ENCODE measurements around the gene IDH2. TPM values are rescaled to one million over a fixed set of nuclear protein-coding genes. Genes with fewer than 3 reads are reported as not detected.

Gene IDH2
- total RNA-seq, 1 donor from 2014 or later: 1,067 TPM

DNA sequence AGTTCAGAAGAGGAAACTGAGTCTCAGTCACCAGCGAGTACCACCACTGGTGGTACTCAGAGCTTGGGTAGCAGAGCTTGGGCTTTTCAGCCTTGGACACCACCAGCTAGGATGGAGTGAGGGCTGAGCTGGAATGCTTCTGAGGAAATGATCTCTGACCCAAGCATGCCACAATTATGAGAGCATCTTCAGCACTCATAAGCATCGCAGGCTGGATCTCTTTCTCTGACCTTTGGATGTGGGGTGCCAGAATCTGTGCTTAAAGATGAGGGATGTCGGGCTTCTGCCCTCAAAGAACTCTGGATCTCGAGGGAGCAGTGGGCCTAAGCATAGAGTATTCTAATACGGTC lies 64.8 kb downstream of the IDH2 start:
- intact Hi-C loops (cut with DNase I): no loop called here
- no peak for DNase-seq
- no peak for ATAC-seq (ENCODE audit: poor library complexity)

GRCh38 chr15:90036806-90037510 lies 65.3 kb downstream of the IDH2 start:
- DNase-seq (peak; percentile 40), ATAC-seq (ENCODE audit: poor library complexity) (no peak)
- intact Hi-C loops (cut with DNase I): no loop called here

- intact Hi-C loops (cut with DNase I): no loop called here
- DNase-seq (peak; percentile 16), ATAC-seq (ENCODE audit: poor library complexity) (no peak)
Measured at GRCh38 chr15:90036343-90036742, 65.9 kb downstream of the IDH2 start.

GRCh38 chr15:90035840-90036230 lies 66.4 kb downstream of the IDH2 start:
- peak; percentile 29 for ATAC-seq (ENCODE audit: poor library complexity)
- intact Hi-C loops (cut with DNase I): no loop called here
- peak; percentile 75 for DNase-seq

- peak; percentile 26 for ATAC-seq (ENCODE audit: poor library complexity)
- peak; percentile 73 for DNase-seq
- intact Hi-C loops (cut with DNase I): no loop called here
Measured at GRCh38 chr15:90035095-90035839, 67.0 kb downstream of the IDH2 start.

DNA sequence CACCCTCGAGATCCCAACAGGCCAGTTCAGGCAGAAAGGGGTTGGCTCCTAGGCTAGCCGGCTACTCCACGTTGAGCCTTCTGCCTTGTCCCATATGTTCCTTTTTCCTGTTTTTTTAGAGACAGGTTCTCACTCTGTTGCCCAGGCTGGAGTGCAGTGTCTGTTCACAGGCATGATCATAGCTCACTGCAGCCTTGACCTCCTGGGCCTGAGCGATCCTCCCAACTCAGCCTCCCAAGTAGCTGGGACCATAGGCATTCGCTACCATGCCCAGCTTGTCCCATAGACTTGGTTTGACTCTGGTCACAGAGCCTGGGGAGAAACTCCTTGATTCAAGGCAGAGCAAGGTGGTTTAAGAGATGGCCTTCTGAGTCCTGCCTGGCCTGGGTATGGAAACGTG lies 68.8 kb downstream of the IDH2 start:
- DNase-seq (no peak), ATAC-seq (ENCODE audit: poor library complexity) (no peak)
- intact Hi-C loops (cut with DNase I): no loop called here

Other genes starting within 250 kb of the IDH2 start
- 47.5 TPM for gene AP3S2, start 208.5 kb downstream of the IDH2 start, total RNA-seq
- 10.6 TPM for gene ARPIN, start 189.5 kb downstream of the IDH2 start, total RNA-seq
- gene ZNF710, start 101.1 kb downstream of the IDH2 start, total RNA-seq: 4.9 TPM
- gene SEMA4B, start 98.9 kb upstream of the IDH2 start, total RNA-seq: 24.6 TPM
- gene CIB1, start 131.5 kb upstream of the IDH2 start, total RNA-seq: 71.6 TPM
- 9.1 TPM for gene GDPGP1, start 131.7 kb upstream of the IDH2 start, total RNA-seq
- not detected for gene TTLL13, start 147.1 kb upstream of the IDH2 start, total RNA-seq
- gene NGRN, start 163.2 kb upstream of the IDH2 start, total RNA-seq: 122 TPM
- 2.2 TPM for gene ZNF774, start 249.8 kb upstream of the IDH2 start, total RNA-seq

Measured in Right ventricle myocardium superior (tissue), 1 donor.